Measurements from ENCODE around the gene SLC26A9.

DNA sequence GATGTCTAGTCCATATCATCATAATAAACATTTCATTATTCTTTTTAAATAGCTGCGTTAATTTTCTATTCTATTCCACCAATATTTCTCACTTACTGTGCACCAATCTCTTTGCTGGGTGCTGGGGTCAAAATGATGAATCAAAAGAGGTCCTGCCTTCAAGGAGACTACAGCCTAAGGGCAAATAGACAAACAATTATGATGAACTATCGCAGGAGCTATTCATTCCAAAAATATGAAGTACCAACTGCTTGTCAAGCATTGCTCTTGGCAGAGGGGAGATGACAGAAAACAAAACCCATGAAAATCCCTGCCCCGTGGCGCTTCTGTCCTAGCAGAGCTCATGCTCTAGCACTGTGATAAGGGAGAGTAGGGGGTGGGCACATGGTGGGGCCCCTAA is 28.8 kb upstream of the SLC26A9 start:
- TF ChIP-seq, protein P1, sequence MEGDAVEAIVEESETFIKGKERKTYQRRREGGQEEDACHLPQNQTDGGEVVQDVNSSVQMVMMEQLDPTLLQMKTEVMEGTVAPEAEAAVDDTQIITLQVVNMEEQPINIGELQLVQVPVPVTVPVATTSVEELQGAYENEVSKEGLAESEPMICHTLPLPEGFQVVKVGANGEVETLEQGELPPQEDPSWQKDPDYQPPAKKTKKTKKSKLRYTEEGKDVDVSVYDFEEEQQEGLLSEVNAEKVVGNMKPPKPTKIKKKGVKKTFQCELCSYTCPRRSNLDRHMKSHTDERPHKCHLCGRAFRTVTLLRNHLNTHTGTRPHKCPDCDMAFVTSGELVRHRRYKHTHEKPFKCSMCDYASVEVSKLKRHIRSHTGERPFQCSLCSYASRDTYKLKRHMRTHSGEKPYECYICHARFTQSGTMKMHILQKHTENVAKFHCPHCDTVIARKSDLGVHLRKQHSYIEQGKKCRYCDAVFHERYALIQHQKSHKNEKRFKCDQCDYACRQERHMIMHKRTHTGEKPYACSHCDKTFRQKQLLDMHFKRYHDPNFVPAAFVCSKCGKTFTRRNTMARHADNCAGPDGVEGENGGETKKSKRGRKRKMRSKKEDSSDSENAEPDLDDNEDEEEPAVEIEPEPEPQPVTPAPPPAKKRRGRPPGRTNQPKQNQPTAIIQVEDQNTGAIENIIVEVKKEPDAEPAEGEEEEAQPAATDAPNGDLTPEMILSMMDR (IDR thresholded peaks at IDR 0.05; ENCODE audit: low read depth, low read length, poor library complexity, severe bottlenecking) = no peak
- TF ChIP-seq EZH2phosphoT487 (IDR thresholded peaks at IDR 0.05; ENCODE audit: borderline replicate concordance, low read length) = no peak
